ENCODE data around the gene PCGF3.
A peak's percentile ranks its signal among the peaks of the same experiment; 100 is the strongest.
"Not testable (repeated sequence)": the region's sequence is repeated elsewhere in the genome, so short reads cannot be mapped to it uniquely, and the experiment has no call there.

PCGF3 gene

GRCh38 chr4:699816-700580 is 5.6 kb upstream of the PCGF3 start:
- no peak overlapping the region for H3K9ac ChIP-seq (ENCODE audit: low read depth, low read length)
- H3K27ac ChIP-seq (ENCODE audit: low read depth, low read length), result no peak overlapping the region
- no peaks in the 10 kb centered on the region for H3K9me3 ChIP-seq (ENCODE audit: insufficient read depth, low read depth, low read length)
- no peak overlapping the region for H3K4me3 ChIP-seq (ENCODE audit: low read length)
- H3K36me3 ChIP-seq (ENCODE audit: insufficient read depth, low read length), result no peaks in the 10 kb centered on the region
- WGBS, result 86% methylated on average over 26 of the region's 27 CpGs
- peaks cover 5% of the 10 kb centered on the region; the same call in 1 of the 2 replicates for H3K27me3 ChIP-seq (ENCODE audit: insufficient read depth, low read length)
- no peaks in the 10 kb centered on the region for H3K4me1 ChIP-seq (ENCODE audit: insufficient read depth, low read length)

GRCh38 chr4:700587-701264 is 4.9 kb upstream of the PCGF3 start:
- H3K4me1 ChIP-seq (ENCODE audit: insufficient read depth, low read length), result no peaks in the 10 kb centered on the region
- H3K9me3 ChIP-seq (ENCODE audit: insufficient read depth, low read depth, low read length), result no peaks in the 10 kb centered on the region
- no peak overlapping the region for H3K9ac ChIP-seq (ENCODE audit: low read depth, low read length)
- no peaks in the 10 kb centered on the region for H3K36me3 ChIP-seq (ENCODE audit: insufficient read depth, low read length)
- peaks cover 8% of the 10 kb centered on the region; the same call in 1 of the 2 replicates for H3K27me3 ChIP-seq (ENCODE audit: insufficient read depth, low read length)
- 90% methylated on average over 16 of the region's 16 CpGs for WGBS
- H3K27ac ChIP-seq (ENCODE audit: low read depth, low read length), result no peak overlapping the region
- no peak overlapping the region for H3K4me3 ChIP-seq (ENCODE audit: low read length)

- Histone ChIP-seq H3K4me3 (ENCODE audit: low read length) (no peak overlapping the region), H3K9me3 (ENCODE audit: insufficient read depth, low read depth, low read length) (no peaks in the 10 kb centered on the region), H3K27ac (ENCODE audit: low read depth, low read length) (no peak overlapping the region), H3K27me3 (ENCODE audit: insufficient read depth, low read length) (peaks cover 8% of the 10 kb centered on the region; the same call in 1 of the 2 replicates), H3K9ac (ENCODE audit: low read depth, low read length) (no peak overlapping the region), H3K36me3 (ENCODE audit: insufficient read depth, low read length) (no peaks in the 10 kb centered on the region), H3K4me1 (ENCODE audit: insufficient read depth, low read length) (0 out of 2 replicates have a peak, but pooled peaks cover 4% of the 10 kb centered on the region)
- WGBS, result 89% methylated on average over 7 of the region's 7 CpGs
Measured at GRCh38 chr4:702618-703048, 3.0 kb upstream of the PCGF3 start.

- Histone ChIP-seq H3K36me3 (ENCODE audit: insufficient read depth, low read length) (no peaks in the 10 kb centered on the region), H3K4me1 (ENCODE audit: insufficient read depth, low read length) (0 out of 2 replicates have a peak, but pooled peaks cover 4% of the 10 kb centered on the region), H3K9me3 (ENCODE audit: insufficient read depth, low read depth, low read length) (no peaks in the 10 kb centered on the region), H3K9ac (ENCODE audit: low read depth, low read length) (no peak overlapping the region), H3K27ac (ENCODE audit: low read depth, low read length) (no peak overlapping the region), H3K4me3 (ENCODE audit: low read length) (no peak overlapping the region), H3K27me3 (ENCODE audit: insufficient read depth, low read length) (peaks cover 8% of the 10 kb centered on the region; the same call in 1 of the 2 replicates)
- 89% methylated on average over 10 of the region's 10 CpGs for WGBS
Measured at GRCh38 chr4:703336-704197, 2.1 kb upstream of the PCGF3 start.

- no peak overlapping the region for H3K9ac ChIP-seq (ENCODE audit: low read depth, low read length)
- H3K9me3 ChIP-seq (ENCODE audit: insufficient read depth, low read depth, low read length), result no peaks in the 10 kb centered on the region
- 92% methylated on average over 46 of the region's 46 CpGs for WGBS
- no peak overlapping the region for H3K27ac ChIP-seq (ENCODE audit: low read depth, low read length)
- H3K4me1 ChIP-seq (ENCODE audit: insufficient read depth, low read length), result 0 out of 2 replicates have a peak, but pooled peaks cover 4% of the 10 kb centered on the region
- H3K27me3 ChIP-seq (ENCODE audit: insufficient read depth, low read length), result peaks cover 8% of the 10 kb centered on the region; the same call in 1 of the 2 replicates
- H3K36me3 ChIP-seq (ENCODE audit: insufficient read depth, low read length), result 0 out of 2 replicates have a peak, but pooled peaks cover 2% of the 10 kb centered on the region
- H3K4me3 ChIP-seq (ENCODE audit: low read length), result no peak overlapping the region
Measured at GRCh38 chr4:704198-704891, 1.3 kb upstream of the PCGF3 start.

- Histone ChIP-seq H3K4me1 (ENCODE audit: insufficient read depth, low read length) (0 out of 2 replicates have a peak, but pooled peaks cover 4% of the 10 kb centered on the region), H3K9ac (ENCODE audit: low read depth, low read length) (no peak overlapping the region), H3K4me3 (ENCODE audit: low read length) (no peak overlapping the region; the same call in 1 of the 2 replicates), H3K27ac (ENCODE audit: low read depth, low read length) (no peak overlapping the region), H3K27me3 (ENCODE audit: insufficient read depth, low read length) (peaks cover 8% of the 10 kb centered on the region; the same call in 1 of the 2 replicates), H3K9me3 (ENCODE audit: insufficient read depth, low read depth, low read length) (no peaks in the 10 kb centered on the region), H3K36me3 (ENCODE audit: insufficient read depth, low read length) (0 out of 2 replicates have a peak, but pooled peaks cover 4% of the 10 kb centered on the region)
- 95% methylated on average over 1 of the region's 1 CpG for WGBS
Measured at GRCh38 chr4:704971-705277, 708 bp upstream of the PCGF3 start.

- Histone ChIP-seq H3K9ac (ENCODE audit: low read depth, low read length) (peak overlapping the region; percentile 99), H3K36me3 (ENCODE audit: insufficient read depth, low read length) (peaks cover 14% of the 10 kb centered on the region), H3K27ac (ENCODE audit: low read depth, low read length) (peak overlapping the region; percentile 82), H3K4me3 (ENCODE audit: low read length) (peak overlapping the region; percentile 98)
- not testable (repeated sequence) for H3K4me1 ChIP-seq (ENCODE audit: insufficient read depth, low read length); H3K9me3 ChIP-seq (ENCODE audit: insufficient read depth, low read depth, low read length); H3K27me3 ChIP-seq (ENCODE audit: insufficient read depth, low read length)
- WGBS, result 4% methylated on average over 21 of the region's 21 CpGs
Measured at GRCh38 chr4:706083-706633, 526 bp downstream of the PCGF3 start.

GRCh38 chr4:706834-707598 is 1.4 kb downstream of the PCGF3 start:
- Histone ChIP-seq H3K4me1 (ENCODE audit: insufficient read depth, low read length) (0 out of 2 replicates have a peak, but pooled peaks cover 4% of the 10 kb centered on the region), H3K27me3 (ENCODE audit: insufficient read depth, low read length) (peaks cover 8% of the 10 kb centered on the region; the same call in 1 of the 2 replicates), H3K9me3 (ENCODE audit: insufficient read depth, low read depth, low read length) (no peaks in the 10 kb centered on the region), H3K27ac (ENCODE audit: low read depth, low read length) (no peak overlapping the region), H3K36me3 (ENCODE audit: insufficient read depth, low read length) (peaks cover 14% of the 10 kb centered on the region), H3K9ac (ENCODE audit: low read depth, low read length) (peak overlapping the region; percentile 25), H3K4me3 (ENCODE audit: low read length) (peak overlapping the region; percentile 98)
- WGBS, result 77% methylated on average over 21 of the region's 21 CpGs

GRCh38 chr4:707929-708630 is 2.4 kb downstream of the PCGF3 start:
- Histone ChIP-seq H3K4me3 (ENCODE audit: low read length) (no peak overlapping the region), H3K36me3 (ENCODE audit: insufficient read depth, low read length) (peaks cover 14% of the 10 kb centered on the region), H3K4me1 (ENCODE audit: insufficient read depth, low read length) (0 out of 2 replicates have a peak, but pooled peaks cover 4% of the 10 kb centered on the region), H3K9ac (ENCODE audit: low read depth, low read length) (no peak overlapping the region), H3K27me3 (ENCODE audit: insufficient read depth, low read length) (peaks cover 8% of the 10 kb centered on the region; the same call in 1 of the 2 replicates), H3K27ac (ENCODE audit: low read depth, low read length) (no peak overlapping the region), H3K9me3 (ENCODE audit: insufficient read depth, low read depth, low read length) (no peaks in the 10 kb centered on the region)
- 93% methylated on average over 11 of the region's 11 CpGs for WGBS
